Prostate gland (tissue), 2 donors: ENCODE results near the gene CNPY4. TPM values are rescaled to one million over a fixed set of nuclear protein-coding genes. Genes with fewer than 3 reads are reported as not detected.

Experiments used
- DNase-seq: peaks from one replicate; pipeline ENCODE4 v3.0.0-alpha.2; 2019; ENCODE audit warnings: low spot score
- H3K27ac ChIP-seq, 2 donors: fragments of 200-600 bp; sonication (generic); 2 replicates each; pipeline ENCODE4 v1.5.1; 2017 to 2019
- H3K27me3 ChIP-seq: fragments of 200-600 bp; sonication (generic); replicated peaks from 2 replicates; pipeline ENCODE4 v1.5.1; 2019; ENCODE audit not compliant: insufficient read depth
- H3K36me3 ChIP-seq, 2 donors: fragments of 200-600 bp; sonication (generic); 1 replicate in 1 of 2; 2 replicates in 1 of 2; pipeline versions ENCODE4 v1.5.1 to v1.8.1; 2017 to 2019
- H3K4me1 ChIP-seq: fragments of 200-600 bp; sonication (generic); replicated peaks from 2 replicates; pipeline ENCODE4 v1.5.1; 2019
- H3K4me3 ChIP-seq, 2 donors: fragments of 200-600 bp; sonication (generic); 2 replicates each; pipeline ENCODE4 v1.5.1; 2017 to 2019
- H3K9me3 ChIP-seq: fragments of 200-600 bp; sonication (generic); 2 replicates; pipeline ENCODE4 v1.5.1; 2017
- POLR2A ChIP-seq: fragments of 450-650 bp; IDR thresholded peaks from one replicate; pipeline ENCODE4 v1.6.1; 2016; ENCODE audit warnings: antibody characterized with exemption, mild to moderate bottlenecking
- POLR2AphosphoS5 ChIP-seq: sonication (generic); formaldehyde crosslinking; IDR thresholded peaks from one replicate; pipeline ENCODE4 v1.6.1; 2017; ENCODE audit warnings: antibody characterized with exemption
- WGBS: methylation state at CpG from one replicate; pipeline ENCODE4 v1.1.5; 2018; 5-methylcytosine and 5-hydroxymethylcytosine counted together
- intact Hi-C: fragments of 100-400 bp; cut with DNase I; formaldehyde crosslinking; loops from one replicate; pipeline ENCODE4 v1.14.2; 2022
- total RNA-seq, 2 donors: library from RNA; depleted of rRNA; stranded (reverse); fragments of >200 nt; gene quantifications; one replicate each; pipeline ENCODE4 v1.1.0, GENCODE V29; 2016
- TF ChIP-seq, protein P1 (sequence below), 4 experiments: fragments of 200-600 bp in 2 of 4; fragments of 450-650 bp in 2 of 4; sonication (generic) in 2 of 4; IDR thresholded peaks; 1 replicate in 3 of 4; 2 replicates in 1 of 4; pipeline ENCODE4 v1.5.1; 2016 to 2019; ENCODE audit warnings: antibody characterized with exemption in 4 of 4, mild to moderate bottlenecking in 2 of 4, moderate library complexity in 2 of 4

CNPY4 gene
- total RNA-seq, 2 donors from 2014 or later, result 1.6 to 16.1 TPM

DNA sequence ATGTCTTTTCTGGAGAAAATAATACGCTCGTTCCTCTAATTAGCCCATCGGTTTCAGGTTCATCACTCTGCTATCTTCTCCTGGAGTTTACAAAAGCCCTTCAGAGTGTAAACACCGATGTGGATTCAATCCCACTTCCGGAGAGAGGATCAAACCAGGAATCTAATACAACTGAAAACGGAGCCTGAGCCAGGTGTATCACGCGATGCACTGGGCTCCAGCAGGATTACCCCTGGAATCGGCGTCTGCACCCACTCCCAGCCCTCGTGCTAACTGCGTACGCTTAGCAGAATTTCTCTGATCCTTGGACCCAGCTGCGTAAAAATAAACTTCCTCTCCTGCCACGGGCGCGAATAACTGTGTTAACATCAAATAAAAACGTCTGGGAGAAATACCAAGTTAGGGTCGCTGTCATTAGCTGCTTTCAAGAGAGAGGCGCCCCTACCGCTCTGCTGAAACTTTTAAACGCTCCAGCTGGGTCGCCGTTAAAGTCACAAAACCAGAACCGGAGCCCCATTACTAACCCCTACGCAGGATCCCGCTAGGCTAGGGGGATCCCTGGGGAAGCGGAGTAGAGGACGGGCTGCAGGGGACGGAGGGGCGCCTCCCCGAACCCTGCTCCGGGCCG, 38.4 kb upstream of the CNPY4 start:
- Histone ChIP-seq H3K4me1 (peaks cover 10% of the 10 kb centered on the region), H3K9me3 (no peaks in the 10 kb centered on the region), H3K36me3 (no peaks in the 10 kb centered on the region), H3K27ac (peak overlapping the region; percentile 76 to 82), H3K4me3 (peak overlapping the region; percentile 67 to 93), H3K27me3 (no peaks in the 10 kb centered on the region)
- TF ChIP-seq POLR2AphosphoS5 (no peak), POLR2A (no peak)
- TF ChIP-seq, protein P1, sequence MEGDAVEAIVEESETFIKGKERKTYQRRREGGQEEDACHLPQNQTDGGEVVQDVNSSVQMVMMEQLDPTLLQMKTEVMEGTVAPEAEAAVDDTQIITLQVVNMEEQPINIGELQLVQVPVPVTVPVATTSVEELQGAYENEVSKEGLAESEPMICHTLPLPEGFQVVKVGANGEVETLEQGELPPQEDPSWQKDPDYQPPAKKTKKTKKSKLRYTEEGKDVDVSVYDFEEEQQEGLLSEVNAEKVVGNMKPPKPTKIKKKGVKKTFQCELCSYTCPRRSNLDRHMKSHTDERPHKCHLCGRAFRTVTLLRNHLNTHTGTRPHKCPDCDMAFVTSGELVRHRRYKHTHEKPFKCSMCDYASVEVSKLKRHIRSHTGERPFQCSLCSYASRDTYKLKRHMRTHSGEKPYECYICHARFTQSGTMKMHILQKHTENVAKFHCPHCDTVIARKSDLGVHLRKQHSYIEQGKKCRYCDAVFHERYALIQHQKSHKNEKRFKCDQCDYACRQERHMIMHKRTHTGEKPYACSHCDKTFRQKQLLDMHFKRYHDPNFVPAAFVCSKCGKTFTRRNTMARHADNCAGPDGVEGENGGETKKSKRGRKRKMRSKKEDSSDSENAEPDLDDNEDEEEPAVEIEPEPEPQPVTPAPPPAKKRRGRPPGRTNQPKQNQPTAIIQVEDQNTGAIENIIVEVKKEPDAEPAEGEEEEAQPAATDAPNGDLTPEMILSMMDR (IDR thresholded peaks at IDR 0.05), result no peak
- no peak for DNase-seq
- intact Hi-C loops, result loop anchor here (2.0 kb wide), 2 partner anchors 66 to 86 kb away; partner anchors contain the start of gene ZKSCAN1
- 2% methylated on average over 25 of the region's 34 CpGs for WGBS

DNA sequence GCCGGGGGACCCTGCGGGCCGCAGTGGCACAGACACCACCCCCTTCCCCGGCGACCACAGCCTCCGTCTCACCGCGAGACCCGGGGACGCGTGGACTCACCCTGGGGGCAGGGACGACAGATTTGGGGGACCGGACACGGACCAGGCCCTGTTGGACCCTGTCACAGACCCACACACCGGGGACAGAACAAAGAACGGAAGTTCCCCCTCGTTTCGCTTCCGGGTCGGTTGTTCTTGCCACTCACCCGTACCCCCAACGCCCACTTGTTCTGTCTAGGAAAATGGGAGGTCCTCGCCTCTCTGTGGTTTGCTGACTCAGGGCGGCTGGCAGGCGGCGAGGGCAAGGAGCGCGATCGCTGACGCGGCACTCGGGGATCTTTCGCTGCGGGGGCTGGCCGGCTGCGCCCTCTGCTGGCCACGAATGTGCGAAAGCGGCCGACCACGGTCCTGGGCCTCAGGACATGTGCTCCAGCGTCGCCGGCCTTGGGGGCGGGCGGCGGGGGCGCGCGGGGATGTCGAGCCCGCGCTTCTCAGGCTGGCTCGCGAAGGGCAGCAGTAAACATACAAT, 37.8 kb upstream of the CNPY4 start, which contains the start of gene ZNF3:
Gene ZNF3, minus strand, starts transcription at position 189 of the 568 bp plus-strand sequence. CDS start 4,366 bp downstream, outside the sequence.
- peaks cover 10% of the 10 kb centered on the region for H3K4me1 ChIP-seq
- no peaks in the 10 kb centered on the region for H3K9me3 ChIP-seq
- 1% methylated on average over 52 of the region's 55 CpGs for WGBS
- peak; percentile 98 for TF ChIP-seq POLR2AphosphoS5
- peak; percentile 32 for TF ChIP-seq POLR2A
- TF ChIP-seq, protein P1 (IDR thresholded peaks at IDR 0.05), result peak; percentile 94 to 98 (median 97)
- intact Hi-C loops, result loop anchor here (2.0 kb wide), 2 partner anchors 67 to 87 kb away; partner anchors contain the start of gene ZKSCAN1
- H3K27me3 ChIP-seq, result no peaks in the 10 kb centered on the region
- DNase-seq, result peak; percentile 98
- peak within 1 kb of the TSS; percentile 67 to 93 for H3K4me3 ChIP-seq
- no peaks in the 10 kb centered on the region for H3K36me3 ChIP-seq
- peak within 1 kb of the TSS; percentile 76 to 82 for H3K27ac ChIP-seq

DNA sequence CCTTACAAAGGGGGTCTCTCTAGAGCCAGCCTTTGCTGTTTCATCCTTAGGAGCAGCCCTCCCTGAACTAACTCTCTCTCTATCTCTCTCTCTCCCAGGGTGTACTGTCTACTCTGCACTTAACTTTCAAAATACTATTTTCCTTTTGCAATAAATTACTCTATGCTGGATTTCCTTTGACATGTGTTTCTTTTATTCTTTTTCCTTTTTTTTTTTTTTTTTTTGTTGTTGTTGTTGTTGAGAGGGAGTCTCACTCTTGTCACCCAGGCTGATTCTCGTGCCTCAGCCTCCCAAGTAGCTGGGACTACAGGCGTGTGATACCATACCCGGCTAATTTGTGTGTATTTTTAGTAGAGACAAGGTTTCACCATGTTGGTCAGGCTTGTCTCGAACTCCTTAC, 36.5 kb upstream of the CNPY4 start:
- peak overlapping the region in 1 of 2 donors; percentile 82 for H3K27ac ChIP-seq

DNA sequence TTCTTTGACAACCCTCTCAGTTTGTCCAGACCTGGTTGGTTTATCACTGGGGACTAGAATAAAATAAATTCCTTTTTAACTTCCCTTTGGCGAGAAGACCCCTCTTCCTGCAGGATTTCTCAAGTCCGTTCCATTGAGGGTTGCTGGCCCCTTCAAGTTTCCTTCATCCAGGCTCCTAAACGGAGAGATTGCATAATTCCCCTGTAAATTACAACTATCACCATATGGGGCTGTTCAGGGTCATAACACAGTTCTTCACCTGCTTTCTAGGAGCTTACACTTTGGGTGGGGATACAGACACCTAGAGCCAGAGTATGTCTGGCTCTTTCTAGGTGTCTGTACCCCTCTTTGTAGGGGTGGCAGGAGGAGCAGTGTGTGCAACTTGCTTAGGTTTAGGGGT, 33.9 kb upstream of the CNPY4 start:
- Histone ChIP-seq H3K4me3 (no peak overlapping the region), H3K4me1 (peaks cover 6% of the 10 kb centered on the region), H3K36me3 (no peaks in the 10 kb centered on the region), H3K27me3 (no peaks in the 10 kb centered on the region), H3K27ac (no peak overlapping the region), H3K9me3 (no peaks in the 10 kb centered on the region)
- intact Hi-C loops, result loop anchor here (5.0 kb wide), 1 partner anchor 42 kb away; the partner anchor contains the start of gene MBLAC1
- 58% methylated on average over 3 of the region's 3 CpGs for WGBS
- no peak for DNase-seq
- TF ChIP-seq, protein P1 (IDR thresholded peaks at IDR 0.05), result no peak
- TF ChIP-seq POLR2AphosphoS5 (no peak), POLR2A (no peak)

More for the DNA sequence above, 36.5 kb upstream of the CNPY4 start:
- Histone ChIP-seq H3K9me3 (no peaks in the 10 kb centered on the region), H3K27me3 (no peaks in the 10 kb centered on the region), H3K4me1 (peaks cover 10% of the 10 kb centered on the region), H3K36me3 (no peaks in the 10 kb centered on the region), H3K4me3 (no peak overlapping the region)
- intact Hi-C loops, result no loop called here
- TF ChIP-seq POLR2AphosphoS5, result no peak
- TF ChIP-seq, protein P1 (IDR thresholded peaks at IDR 0.05), result no peak
- TF ChIP-seq POLR2A, result no peak
- WGBS, result 60% methylated on average over 4 of the region's 4 CpGs
- no peak for DNase-seq
